ENCODE measurements around the gene CTF1.

GRCh38 chr16:30866031-30866430 is 30.4 kb upstream of the CTF1 start:
- TF ChIP-seq CTCF (IDR thresholded peaks at IDR 0.05) (no peak), POLR2A (IDR thresholded peaks at IDR 0.05) (no peak)
